ENCODE data around the gene SPARCL1.

- TF ChIP-seq CTCF (IDR thresholded peaks at IDR 0.05; ENCODE audit: poor library complexity) (no peak), EZH2 (IDR thresholded peaks at IDR 0.05; ENCODE audit: borderline replicate concordance) (no peak), EZH2phosphoT487 (IDR thresholded peaks at IDR 0.05; ENCODE audit: low read depth, severe bottlenecking, unreplicated experiment) (no peak)
Measured at GRCh38 chr4:87516683-87517082, 12.5 kb downstream of the SPARCL1 start.

All from hepatocyte (in vitro differentiated cells).